Fibroblast of lung (primary cell): ENCODE results near the gene SLC9A3. TPM values are rescaled to one million over a fixed set of nuclear protein-coding genes. Genes with fewer than 3 reads are reported as not detected.

ENCODE experiments used
- DNase-seq, 2 donors: peaks; one replicate each; pipeline versions ENCODE4 v3.0.0 to v3.0.0-alpha.2; 2010; ENCODE audit warnings: low read depth in 2 of 2
- H2AFZ ChIP-seq: 2 replicates; pipeline ENCODE4 v1.5.1; 2012; ENCODE audit warnings: low read length, control low read depth, inconsistent platforms
- H3K27ac ChIP-seq: 2 replicates; pipeline ENCODE4 v1.5.1; 2011; ENCODE audit warnings: low read length, control low read depth; ENCODE audit not compliant: insufficient read depth
- H3K27me3 ChIP-seq: 2 replicates; pipeline ENCODE4 v1.5.1; 2011; ENCODE audit warnings: mild to moderate bottlenecking, low read length; ENCODE audit not compliant: control insufficient read depth, insufficient read depth
- H3K36me3 ChIP-seq: 2 replicates; pipeline ENCODE4 v1.5.1; 2011; ENCODE audit warnings: low read length; ENCODE audit not compliant: control insufficient read depth, insufficient read depth
- H3K4me1 ChIP-seq: 2 replicates; pipeline ENCODE4 v1.5.1; 2011; ENCODE audit warnings: low read length; ENCODE audit not compliant: control insufficient read depth, insufficient read depth; ENCODE audit errors: extremely low read depth
- H3K4me2 ChIP-seq: 2 replicates; pipeline ENCODE4 v1.5.1; 2011; ENCODE audit warnings: low read length, control low read depth; ENCODE audit not compliant: insufficient read depth; ENCODE audit errors: extremely low read depth
- H3K4me3 ChIP-seq, 4 experiments: fragments of 200-600 bp in 1 of 4; sonication (generic) in 1 of 4; replicated peaks in 1 of 4; 2 replicates each; pipeline ENCODE4 v1.5.1; 2011 to 2016; ENCODE audit warnings: low read length in 4 of 4, low read depth in 3 of 4, mild to moderate bottlenecking in 3 of 4, control low read depth in 2 of 4, inconsistent platforms in 1 of 4, mixed read lengths in 1 of 4; ENCODE audit not compliant: insufficient read depth in 1 of 4; ENCODE audit errors: control extremely low read depth in 1 of 4
- H3K79me2 ChIP-seq: 2 replicates; pipeline ENCODE4 v1.5.1; 2012; ENCODE audit warnings: mild to moderate bottlenecking, low read length, inconsistent platforms; ENCODE audit not compliant: control insufficient read depth, insufficient read depth
- H3K9ac ChIP-seq: 2 replicates; pipeline ENCODE4 v1.5.1; 2011; ENCODE audit warnings: mild to moderate bottlenecking, low read length, control low read depth; ENCODE audit not compliant: insufficient read depth
- H3K9me3 ChIP-seq: 2 replicates; pipeline ENCODE4 v1.5.1; 2012; ENCODE audit warnings: low read depth, low read length; ENCODE audit not compliant: control insufficient read depth, insufficient read depth
- H4K20me1 ChIP-seq: 2 replicates; pipeline ENCODE4 v1.5.1; 2011; ENCODE audit warnings: low read length; ENCODE audit not compliant: control insufficient read depth, insufficient read depth; ENCODE audit errors: extremely low read depth
- EZH2 ChIP-seq: IDR thresholded peaks from 2 replicates; pipeline ENCODE4 v1.5.1; 2012; ENCODE audit warnings: low read length, control low read depth, mild to moderate bottlenecking; ENCODE audit errors: missing control alignments
- polyA plus RNA-seq, 2 donors: library from polyadenylated mRNA; depleted of rRNA in 1 of 2; stranded (reverse) in 1 of 2; unstranded in 1 of 2; fragments of >200 nt; gene quantifications; 2 replicates each; pipeline ENCODE4 v1.2.1, GENCODE V29; 2011 to 2012; ENCODE audit warnings: missing spikeins in 1 of 2
- total RNA-seq: library from RNA; depleted of rRNA; stranded (reverse); fragments of >200 nt; gene quantifications from 2 replicates; pipeline ENCODE4 v1.2.1, GENCODE V29; 2014
- TF ChIP-seq, protein P1 (sequence below), 2 donors: IDR thresholded peaks in 1 of 2; conservative IDR thresholded peaks in 1 of 2; 1 replicate in 1 of 2; 2 replicates in 1 of 2; pipeline ENCODE4 v1.5.1; 2011 to 2012; ENCODE audit warnings: low read length in 2 of 2, control low read depth in 1 of 2, inconsistent platforms in 1 of 2, low read depth in 1 of 2, mild to moderate bottlenecking in 1 of 2

The SLC9A3 gene
- total and polyA plus RNA-seq, 2 donors (not counting 1 experiment from before 2014, with no cell fraction given), result 0.50 to 0.84 TPM

DNA sequence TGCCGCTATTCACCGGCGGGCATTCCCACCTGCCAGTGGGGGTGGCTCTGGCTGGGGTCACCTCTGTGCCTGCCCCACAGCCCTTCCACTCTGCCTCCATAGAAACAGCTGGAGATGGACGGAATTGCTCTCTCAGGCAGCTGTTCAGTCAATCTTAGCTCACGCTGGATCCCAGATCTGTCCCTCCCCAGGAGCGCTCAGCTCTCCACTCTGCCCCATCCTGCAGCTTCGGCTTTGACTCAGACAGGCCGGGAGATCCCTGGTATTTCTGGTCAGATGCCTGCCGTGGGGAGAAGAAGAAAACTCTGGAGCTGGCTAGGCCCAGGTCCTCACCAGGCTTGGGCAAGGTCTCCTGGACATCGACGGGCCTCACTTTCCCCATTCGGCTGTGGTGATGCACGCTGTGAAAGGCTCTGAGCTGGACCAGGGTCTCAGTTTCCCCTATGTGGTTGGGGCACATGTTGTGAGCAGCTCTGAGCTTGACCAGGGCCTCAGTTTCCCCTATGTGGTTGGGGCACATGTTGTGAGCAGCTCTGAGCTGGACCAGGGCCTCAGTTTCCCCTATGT is 7.6 kb upstream of the SLC9A3 start:
- TF ChIP-seq, protein P1, sequence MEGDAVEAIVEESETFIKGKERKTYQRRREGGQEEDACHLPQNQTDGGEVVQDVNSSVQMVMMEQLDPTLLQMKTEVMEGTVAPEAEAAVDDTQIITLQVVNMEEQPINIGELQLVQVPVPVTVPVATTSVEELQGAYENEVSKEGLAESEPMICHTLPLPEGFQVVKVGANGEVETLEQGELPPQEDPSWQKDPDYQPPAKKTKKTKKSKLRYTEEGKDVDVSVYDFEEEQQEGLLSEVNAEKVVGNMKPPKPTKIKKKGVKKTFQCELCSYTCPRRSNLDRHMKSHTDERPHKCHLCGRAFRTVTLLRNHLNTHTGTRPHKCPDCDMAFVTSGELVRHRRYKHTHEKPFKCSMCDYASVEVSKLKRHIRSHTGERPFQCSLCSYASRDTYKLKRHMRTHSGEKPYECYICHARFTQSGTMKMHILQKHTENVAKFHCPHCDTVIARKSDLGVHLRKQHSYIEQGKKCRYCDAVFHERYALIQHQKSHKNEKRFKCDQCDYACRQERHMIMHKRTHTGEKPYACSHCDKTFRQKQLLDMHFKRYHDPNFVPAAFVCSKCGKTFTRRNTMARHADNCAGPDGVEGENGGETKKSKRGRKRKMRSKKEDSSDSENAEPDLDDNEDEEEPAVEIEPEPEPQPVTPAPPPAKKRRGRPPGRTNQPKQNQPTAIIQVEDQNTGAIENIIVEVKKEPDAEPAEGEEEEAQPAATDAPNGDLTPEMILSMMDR (conservative IDR thresholded peaks at IDR 0.05 in 1 of 2, IDR thresholded peaks at IDR 0.05 in 1 of 2; ENCODE audit: low read depth in 1 of 2, low read length in 2 of 2), result no peak
- no peak for TF ChIP-seq EZH2

DNA sequence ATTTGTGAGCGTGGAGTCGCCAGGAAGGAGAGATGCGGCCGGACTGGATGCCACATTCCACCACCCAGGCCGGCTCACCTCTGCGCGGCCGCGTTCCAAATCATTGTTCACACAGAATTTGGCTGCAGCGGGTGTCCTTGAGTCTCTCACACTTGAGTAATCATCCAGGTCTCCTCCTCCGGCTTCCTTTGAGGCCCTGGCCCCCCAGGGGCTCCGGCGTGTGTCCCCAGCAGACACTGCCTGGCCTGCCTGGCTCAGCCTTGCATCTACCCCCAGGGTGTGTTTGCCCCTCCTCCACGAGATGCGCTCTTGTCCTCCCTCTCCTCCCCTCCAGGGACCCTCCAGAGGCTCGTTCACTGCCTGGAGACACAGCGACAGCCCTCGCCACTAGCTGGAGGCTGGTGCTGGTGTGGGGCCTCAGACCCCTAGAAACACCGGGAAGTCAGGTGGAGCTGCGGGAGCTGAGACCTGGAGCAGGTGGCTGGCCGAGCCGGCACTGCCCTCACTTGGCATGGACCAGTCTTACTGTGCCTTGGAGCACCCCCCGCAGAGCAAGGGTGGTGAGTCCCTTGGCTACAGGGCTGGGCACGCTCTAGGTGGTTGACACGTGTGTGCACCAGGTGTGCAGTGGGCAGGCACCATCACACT is 7.0 kb upstream of the SLC9A3 start:
- Histone ChIP-seq H3K4me1 (no peaks in the 10 kb centered on the region), H4K20me1 (no peaks in the 10 kb centered on the region), H3K79me2 (no peaks in the 10 kb centered on the region), H3K4me2 (no peak overlapping the region), H3K27me3 (peaks cover 31% of the 10 kb centered on the region), H2AFZ (no peak overlapping the region), H3K9me3 (no peaks in the 10 kb centered on the region), H3K27ac (no peak overlapping the region), H3K4me3 (no peak overlapping the region), H3K36me3 (no peaks in the 10 kb centered on the region), H3K9ac (no peak overlapping the region)
- TF ChIP-seq, protein P1 (conservative IDR thresholded peaks at IDR 0.05 in 1 of 2, IDR thresholded peaks at IDR 0.05 in 1 of 2; ENCODE audit: low read depth in 1 of 2, low read length in 2 of 2), result no peak
- no peak for TF ChIP-seq EZH2
- no peak for DNase-seq

More for the DNA sequence above, 7.6 kb upstream of the SLC9A3 start:
- Histone ChIP-seq H3K4me2 (no peak overlapping the region), H4K20me1 (no peaks in the 10 kb centered on the region), H3K79me2 (no peaks in the 10 kb centered on the region), H3K27ac (no peak overlapping the region), H3K9ac (no peak overlapping the region), H3K27me3 (peaks cover 25% of the 10 kb centered on the region), H2AFZ (no peak overlapping the region), H3K4me3 (no peak overlapping the region), H3K36me3 (no peaks in the 10 kb centered on the region), H3K9me3 (no peaks in the 10 kb centered on the region), H3K4me1 (no peaks in the 10 kb centered on the region)
- no peak for DNase-seq

DNA sequence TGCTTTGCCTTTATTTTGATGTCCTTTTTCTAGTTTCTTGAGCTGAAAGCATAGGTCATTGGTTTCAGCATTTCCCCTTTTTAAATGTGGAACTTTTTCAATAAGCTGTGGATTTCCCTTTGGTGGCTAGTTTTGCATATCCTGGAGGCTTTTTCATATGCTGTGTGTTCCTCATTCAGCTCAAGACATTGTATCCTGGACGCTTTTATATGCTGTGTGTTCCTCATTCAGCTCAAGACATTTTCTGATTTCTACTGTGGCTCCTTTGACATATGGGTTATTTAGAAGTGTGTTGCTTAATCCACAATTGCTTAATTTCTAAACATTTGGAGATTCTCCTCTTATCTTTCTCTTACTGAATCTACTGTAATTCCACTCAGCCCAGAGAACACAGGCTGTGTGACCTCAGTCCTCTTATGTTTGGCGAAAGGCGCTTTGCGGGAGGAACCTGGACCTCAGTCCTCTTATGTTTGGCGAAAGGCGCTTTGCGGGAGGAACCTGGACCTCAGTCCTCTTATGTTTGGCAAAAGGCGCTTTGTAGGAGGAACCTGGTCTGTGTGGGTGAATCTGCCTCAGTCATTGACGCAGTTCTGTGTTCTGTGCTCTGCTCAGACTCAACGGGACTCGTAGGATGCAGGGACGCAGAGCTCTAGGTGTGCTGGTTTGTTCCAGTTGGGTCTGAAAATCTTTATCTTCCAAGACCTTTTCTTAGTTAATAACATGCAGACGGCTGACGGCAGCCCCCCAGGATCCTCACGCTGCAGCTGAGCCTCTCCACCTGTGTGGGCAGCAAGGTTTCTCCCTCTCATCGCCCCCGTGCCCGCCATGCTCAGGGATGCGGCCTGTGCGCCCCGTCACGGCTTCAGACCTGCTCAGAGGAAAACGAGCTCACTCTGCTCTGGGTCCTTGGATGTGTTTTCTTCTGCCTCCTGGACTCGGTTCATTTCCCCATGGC is 6.0 kb upstream of the SLC9A3 start:
- H2AFZ ChIP-seq, result no peak overlapping the region
- H3K4me1 ChIP-seq, result no peaks in the 10 kb centered on the region
- H3K9me3 ChIP-seq, result no peaks in the 10 kb centered on the region
- no peak overlapping the region for H3K4me3 ChIP-seq
- no peak overlapping the region for H3K27ac ChIP-seq
- H4K20me1 ChIP-seq, result no peaks in the 10 kb centered on the region
- no peaks in the 10 kb centered on the region for H3K79me2 ChIP-seq
- H3K4me2 ChIP-seq, result no peak overlapping the region
- H3K36me3 ChIP-seq, result no peaks in the 10 kb centered on the region
- TF ChIP-seq, protein P1 (conservative IDR thresholded peaks at IDR 0.05 in 1 of 2, IDR thresholded peaks at IDR 0.05 in 1 of 2; ENCODE audit: low read depth in 1 of 2, low read length in 2 of 2), result no peak
- no peak for TF ChIP-seq EZH2
- DNase-seq, result peak in 1 of 2 donors; percentile 4
- H3K27me3 ChIP-seq, result peaks cover 40% of the 10 kb centered on the region
- no peak overlapping the region for H3K9ac ChIP-seq
